ENCODE results near the gene PSKH1.
"Not testable (repeated sequence)": the region's sequence is repeated elsewhere in the genome, so short reads cannot be mapped to it uniquely, and the experiment has no call there.

Gene PSKH1

GRCh38 chr16:67864044-67864443 lies 29.0 kb upstream of the PSKH1 start:
- H2BK12ac ChIP-seq (ENCODE audit: low read length); DNase-seq; H2AK5ac ChIP-seq (ENCODE audit: low read length); H3K27ac ChIP-seq (ENCODE audit: low read depth, low read length); H3K9ac ChIP-seq (ENCODE audit: low read length); H2BK120ac ChIP-seq (ENCODE audit: insufficient read depth, low read length, poor library complexity); H3K4me2 ChIP-seq (ENCODE audit: low read length); H3K4me3 ChIP-seq (ENCODE audit: low read depth, low read length); H3K79me1 ChIP-seq (ENCODE audit: low read length); H4K12ac ChIP-seq (ENCODE audit: low read depth, low read length); H3K9me3 ChIP-seq (ENCODE audit: insufficient read depth, low read depth, low read length); H3K14ac ChIP-seq (ENCODE audit: low read length); H3K27me3 ChIP-seq (ENCODE audit: insufficient read depth, low read length); H3K23ac ChIP-seq (ENCODE audit: low read length); H4K91ac ChIP-seq (ENCODE audit: low read depth, low read length); H3K4me1 ChIP-seq (ENCODE audit: control insufficient read depth in 1 of 2, insufficient read depth in 2 of 2, low read length in 2 of 2); H2AFZ ChIP-seq (ENCODE audit: insufficient read depth, low read length, poor library complexity); H2BK5ac ChIP-seq (ENCODE audit: low read depth, low read length, poor library complexity); H3K18ac ChIP-seq (ENCODE audit: low read length); H4K8ac ChIP-seq (ENCODE audit: low read depth, low read length): not testable (repeated sequence)
- Histone ChIP-seq H3K79me2 (ENCODE audit: control insufficient read depth, insufficient read depth, low read length, poor library complexity) (peaks cover 11% of the 10 kb centered on the region), H3K36me3 (ENCODE audit: control insufficient read depth in 1 of 2, insufficient read depth in 2 of 2, low read length in 2 of 2) (peaks cover 67 to 80% of the 10 kb centered on the region in 2 experiments), H3K4ac (ENCODE audit: low read depth, low read length) (peak overlapping the region; percentile 1)
- no CpG with 5 or more reads among the region's 6 CpGs for WGBS (ENCODE audit: extremely low coverage, insufficient coverage, insufficient read length)

DNA sequence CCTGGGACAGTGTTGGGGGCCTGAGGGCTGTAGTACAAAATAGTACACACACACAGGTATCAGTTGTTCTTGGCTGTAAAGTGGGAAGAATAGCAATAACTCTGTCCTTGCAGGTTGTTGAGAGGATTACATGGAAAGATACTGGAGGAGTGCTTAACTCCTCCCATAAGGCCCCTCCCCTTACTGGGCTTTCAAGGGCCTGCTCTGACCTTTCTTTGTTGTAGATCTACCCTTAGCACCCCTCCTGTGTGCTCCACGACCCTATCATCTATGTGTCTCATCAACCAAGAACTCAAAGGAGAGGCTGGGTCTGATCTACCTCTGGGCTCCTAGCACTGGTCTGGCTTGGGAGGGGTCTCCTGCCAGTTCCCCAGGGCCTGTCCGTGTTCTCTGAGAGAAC lies 28.5 kb upstream of the PSKH1 start:
- peaks cover 4 to 8% of the 10 kb centered on the region in 2 experiments for H3K4me1 ChIP-seq (ENCODE audit: control insufficient read depth in 1 of 2, insufficient read depth in 2 of 2, low read length in 2 of 2)
- H3K27me3 ChIP-seq (ENCODE audit: insufficient read depth, low read length) = no peaks in the 10 kb centered on the region
- H4K8ac ChIP-seq (ENCODE audit: low read depth, low read length) = no peak overlapping the region
- no peak overlapping the region for H4K12ac ChIP-seq (ENCODE audit: low read depth, low read length)
- no peak overlapping the region for H3K9ac ChIP-seq (ENCODE audit: low read length)
- H3K14ac ChIP-seq (ENCODE audit: low read length) = no peak overlapping the region
- H2BK120ac ChIP-seq (ENCODE audit: insufficient read depth, low read length, poor library complexity) = no peak overlapping the region
- H3K23ac ChIP-seq (ENCODE audit: low read length) = no peak overlapping the region
- H3K36me3 ChIP-seq (ENCODE audit: control insufficient read depth in 1 of 2, insufficient read depth in 2 of 2, low read length in 2 of 2) = peaks cover 68 to 85% of the 10 kb centered on the region in 2 experiments
- no peak overlapping the region for H2AK5ac ChIP-seq (ENCODE audit: low read length)
- H3K4me2 ChIP-seq (ENCODE audit: low read length) = no peak overlapping the region
- H3K27ac ChIP-seq (ENCODE audit: low read depth, low read length) = no peak overlapping the region
- H3K79me1 ChIP-seq (ENCODE audit: low read length) = no peaks in the 10 kb centered on the region
- H4K91ac ChIP-seq (ENCODE audit: low read depth, low read length) = no peak overlapping the region
- no peak overlapping the region for H2BK12ac ChIP-seq (ENCODE audit: low read length)
- no peak overlapping the region for H3K18ac ChIP-seq (ENCODE audit: low read length)
- no peaks in the 10 kb centered on the region for H3K9me3 ChIP-seq (ENCODE audit: insufficient read depth, low read depth, low read length)
- no peak overlapping the region for H3K4me3 ChIP-seq (ENCODE audit: low read depth, low read length)
- no peak overlapping the region for H2AFZ ChIP-seq (ENCODE audit: insufficient read depth, low read length, poor library complexity)
- no CpG with 5 or more reads among the region's 2 CpGs for WGBS (ENCODE audit: extremely low coverage, insufficient coverage, insufficient read length)
- peaks cover 10% of the 10 kb centered on the region for H3K79me2 ChIP-seq (ENCODE audit: control insufficient read depth, insufficient read depth, low read length, poor library complexity)
- DNase-seq = no peak
- H3K4ac ChIP-seq (ENCODE audit: low read depth, low read length) = peak overlapping the region; percentile 33
- H2BK5ac ChIP-seq (ENCODE audit: low read depth, low read length, poor library complexity) = no peak overlapping the region

DNA sequence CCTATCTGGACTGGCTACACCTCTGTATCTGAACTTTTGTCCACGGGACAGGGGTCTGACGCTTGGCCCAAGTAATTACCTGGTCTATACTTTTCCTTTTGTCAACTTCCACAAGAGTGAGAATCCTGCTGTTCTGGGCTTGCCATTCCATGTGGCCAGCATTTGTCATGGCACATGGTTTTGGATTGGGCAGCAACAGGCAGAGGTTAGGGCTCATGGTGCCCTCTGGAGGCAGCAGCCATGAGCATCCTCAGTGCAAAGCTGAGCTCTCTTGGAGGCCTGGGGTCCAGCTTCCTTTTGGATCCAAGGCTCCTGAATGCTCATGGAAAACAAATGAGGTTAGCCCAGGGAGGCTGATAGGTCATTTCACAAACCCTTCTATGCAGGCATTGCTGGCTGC lies 27.7 kb upstream of the PSKH1 start:
- no CpG with 5 or more reads among the region's 2 CpGs for WGBS (ENCODE audit: extremely low coverage, insufficient coverage, insufficient read length)
- no peak overlapping the region for H2AFZ ChIP-seq (ENCODE audit: insufficient read depth, low read length, poor library complexity)
- no peak overlapping the region for H3K23ac ChIP-seq (ENCODE audit: low read length)
- peaks cover 69 to 88% of the 10 kb centered on the region in 2 experiments for H3K36me3 ChIP-seq (ENCODE audit: control insufficient read depth in 1 of 2, insufficient read depth in 2 of 2, low read length in 2 of 2)
- H3K9me3 ChIP-seq (ENCODE audit: insufficient read depth, low read depth, low read length) = no peaks in the 10 kb centered on the region
- no peak overlapping the region for H3K4me2 ChIP-seq (ENCODE audit: low read length)
- peaks cover 4 to 8% of the 10 kb centered on the region in 2 experiments for H3K4me1 ChIP-seq (ENCODE audit: control insufficient read depth in 1 of 2, insufficient read depth in 2 of 2, low read length in 2 of 2)
- H3K18ac ChIP-seq (ENCODE audit: low read length) = no peak overlapping the region
- H2AK5ac ChIP-seq (ENCODE audit: low read length) = no peak overlapping the region
- no peak overlapping the region for H4K91ac ChIP-seq (ENCODE audit: low read depth, low read length)
- H3K14ac ChIP-seq (ENCODE audit: low read length) = no peak overlapping the region
- H3K79me1 ChIP-seq (ENCODE audit: low read length) = no peaks in the 10 kb centered on the region
- H4K12ac ChIP-seq (ENCODE audit: low read depth, low read length) = no peak overlapping the region
- no peaks in the 10 kb centered on the region for H3K27me3 ChIP-seq (ENCODE audit: insufficient read depth, low read length)
- no peak overlapping the region for H2BK120ac ChIP-seq (ENCODE audit: insufficient read depth, low read length, poor library complexity)
- H3K9ac ChIP-seq (ENCODE audit: low read length) = no peak overlapping the region
- no peak overlapping the region for H2BK5ac ChIP-seq (ENCODE audit: low read depth, low read length, poor library complexity)
- H3K4me3 ChIP-seq (ENCODE audit: low read depth, low read length) = no peak overlapping the region
- peak overlapping the region; percentile 35 for H3K4ac ChIP-seq (ENCODE audit: low read depth, low read length)
- no peak overlapping the region for H2BK12ac ChIP-seq (ENCODE audit: low read length)
- H3K79me2 ChIP-seq (ENCODE audit: control insufficient read depth, insufficient read depth, low read length, poor library complexity) = peaks cover 9% of the 10 kb centered on the region
- H4K8ac ChIP-seq (ENCODE audit: low read depth, low read length) = no peak overlapping the region
- DNase-seq = peak; percentile 22 to 54
- H3K27ac ChIP-seq (ENCODE audit: low read depth, low read length) = no peak overlapping the region

DNA sequence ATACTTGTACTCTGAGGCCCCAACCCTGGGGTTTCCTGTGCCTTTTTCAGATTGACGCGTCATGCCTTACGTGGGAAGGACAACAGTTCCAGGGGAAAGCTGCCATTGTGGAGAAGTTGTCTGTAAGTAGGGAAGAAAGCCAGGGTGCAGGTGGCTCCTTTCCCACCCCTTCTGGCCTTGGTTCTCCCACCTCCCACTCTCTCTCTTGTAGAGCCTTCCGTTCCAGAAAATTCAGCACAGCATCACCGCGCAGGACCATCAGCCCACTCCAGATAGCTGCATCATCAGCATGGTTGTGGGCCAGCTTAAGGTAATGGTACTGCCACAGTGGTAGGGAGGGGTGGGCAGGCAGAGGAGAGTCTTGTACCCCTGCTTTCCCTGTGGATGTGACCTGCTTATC lies 24.8 kb upstream of the PSKH1 start:
- no peak for DNase-seq
- WGBS (ENCODE audit: extremely low coverage, insufficient coverage, insufficient read length) = no CpG with 5 or more reads among the region's 6 CpGs
- H3K36me3 ChIP-seq (ENCODE audit: control insufficient read depth in 1 of 2, insufficient read depth in 2 of 2, low read length in 2 of 2) = peaks cover 58 to 77% of the 10 kb centered on the region in 2 experiments
- no peak overlapping the region for H3K4me3 ChIP-seq (ENCODE audit: low read depth, low read length)
- no peak overlapping the region for H2BK120ac ChIP-seq (ENCODE audit: insufficient read depth, low read length, poor library complexity)
- H2BK12ac ChIP-seq (ENCODE audit: low read length) = no peak overlapping the region
- peak overlapping the region; percentile 55 for H3K9ac ChIP-seq (ENCODE audit: low read length)
- H4K12ac ChIP-seq (ENCODE audit: low read depth, low read length) = no peak overlapping the region
- H4K8ac ChIP-seq (ENCODE audit: low read depth, low read length) = no peak overlapping the region
- no peak overlapping the region for H2BK5ac ChIP-seq (ENCODE audit: low read depth, low read length, poor library complexity)
- H3K14ac ChIP-seq (ENCODE audit: low read length) = no peak overlapping the region
- no peaks in the 10 kb centered on the region for H3K4me1 ChIP-seq (ENCODE audit: control insufficient read depth in 1 of 2, insufficient read depth in 2 of 2, low read length in 2 of 2)
- no peak overlapping the region for H3K4ac ChIP-seq (ENCODE audit: low read depth, low read length)
- no peak overlapping the region for H3K23ac ChIP-seq (ENCODE audit: low read length)
- H3K79me1 ChIP-seq (ENCODE audit: low read length) = peaks cover 4% of the 10 kb centered on the region
- peaks cover 4% of the 10 kb centered on the region for H3K79me2 ChIP-seq (ENCODE audit: control insufficient read depth, insufficient read depth, low read length, poor library complexity)
- H2AFZ ChIP-seq (ENCODE audit: insufficient read depth, low read length, poor library complexity) = no peak overlapping the region
- no peak overlapping the region for H2AK5ac ChIP-seq (ENCODE audit: low read length)
- H3K9me3 ChIP-seq (ENCODE audit: insufficient read depth, low read depth, low read length) = no peaks in the 10 kb centered on the region
- H4K91ac ChIP-seq (ENCODE audit: low read depth, low read length) = no peak overlapping the region
- H3K18ac ChIP-seq (ENCODE audit: low read length) = no peak overlapping the region
- H3K27me3 ChIP-seq (ENCODE audit: insufficient read depth, low read length) = no peaks in the 10 kb centered on the region
- no peak overlapping the region for H3K27ac ChIP-seq (ENCODE audit: low read depth, low read length)
- H3K4me2 ChIP-seq (ENCODE audit: low read length) = no peak overlapping the region

Measured in trophoblast cell (in vitro differentiated cells and primary cell).